ENCODE results near the gene ELF2. TPM values are rescaled to one million over a fixed set of nuclear protein-coding genes. Genes with fewer than 3 reads are reported as not detected.
A peak's percentile ranks its signal among the peaks of the same experiment; 100 is the strongest.

Gene ELF2
- total RNA-seq, 2 donors from 2014 or later, result 47.6 to 53.9 TPM

- H3K27ac Mint-ChIP-seq, result no peak overlapping the region
- no peak for TF ChIP-seq CTCF (conservative IDR thresholded peaks at IDR 0.05)
These were observed 149.2 kb downstream of the ELF2 start for GRCh38 chr4:139027776-139028175.

GRCh38 chr4:139025841-139026240 is 151.2 kb downstream of the ELF2 start:
- Histone ChIP-seq H3K9me3 (ENCODE audit: control insufficient read depth, low read length) (no peaks in the 10 kb centered on the region), H3K9ac (ENCODE audit: extremely low read depth, low read length, poor library complexity, severe bottlenecking) (no peak overlapping the region), H3K4me1 (ENCODE audit: control insufficient read depth, insufficient read depth, low read length) (peaks cover 4% of the 10 kb centered on the region), H3K36me3 (ENCODE audit: control insufficient read depth, insufficient read depth, low read length) (peaks cover 27% of the 10 kb centered on the region), H3K27ac (ENCODE audit: low read depth, low read length) (no peak overlapping the region), H3K4me3 (ENCODE audit: low read length) (no peak overlapping the region), H3K27me3 (ENCODE audit: control insufficient read depth, insufficient read depth, low read length, poor library complexity, severe bottlenecking) (no peaks in the 10 kb centered on the region)
- no peaks in the 10 kb centered on the region for H3K27me3 Mint-ChIP-seq (ENCODE audit: insufficient read depth)
- H3K27ac Mint-ChIP-seq, result no peak overlapping the region
- peaks cover 13% of the 10 kb centered on the region for H3K4me1 Mint-ChIP-seq
- TF ChIP-seq CTCF (conservative IDR thresholded peaks at IDR 0.05), result no peak
- no peaks in the 10 kb centered on the region for H3K9me3 Mint-ChIP-seq
- H3K36me3 Mint-ChIP-seq (ENCODE audit: low read depth), result peaks cover 21% of the 10 kb centered on the region
- DNase-seq, result no peak
- WGBS, 2 experiments (ENCODE audit: insufficient coverage in 1 of 2, insufficient read length in 1 of 2), result 80 to 94% methylated on average over 1 of the region's 1 CpG
- H3K4me3 Mint-ChIP-seq, result no peak overlapping the region

More at GRCh38 chr4:139027776-139028175, 149.2 kb downstream of the ELF2 start:
- H3K9ac ChIP-seq (ENCODE audit: extremely low read depth, low read length, poor library complexity, severe bottlenecking), result no peak overlapping the region
- no peaks in the 10 kb centered on the region for H3K9me3 Mint-ChIP-seq
- no peaks in the 10 kb centered on the region for H3K27me3 ChIP-seq (ENCODE audit: control insufficient read depth, insufficient read depth, low read length, poor library complexity, severe bottlenecking)
- H3K36me3 ChIP-seq (ENCODE audit: control insufficient read depth, insufficient read depth, low read length), result peaks cover 15% of the 10 kb centered on the region
- no peak overlapping the region for H3K4me3 ChIP-seq (ENCODE audit: low read length)
- no peak for DNase-seq
- H3K27me3 Mint-ChIP-seq (ENCODE audit: insufficient read depth), result no peaks in the 10 kb centered on the region
- H3K9me3 ChIP-seq (ENCODE audit: control insufficient read depth, low read length), result no peaks in the 10 kb centered on the region
- H3K4me1 ChIP-seq (ENCODE audit: control insufficient read depth, insufficient read depth, low read length), result peaks cover 4% of the 10 kb centered on the region
- peaks cover 11% of the 10 kb centered on the region for H3K4me1 Mint-ChIP-seq
- WGBS, 2 experiments (ENCODE audit: insufficient coverage in 1 of 2, insufficient read length in 1 of 2), result 92 to 100% methylated on average over 2 to 5 of the region's 5 CpGs
- no peak overlapping the region for H3K4me3 Mint-ChIP-seq
- peaks cover 20% of the 10 kb centered on the region for H3K36me3 Mint-ChIP-seq (ENCODE audit: low read depth)
- no peak overlapping the region for H3K27ac ChIP-seq (ENCODE audit: low read depth, low read length)

- H3K4me1 ChIP-seq (ENCODE audit: control insufficient read depth, insufficient read depth, low read length), result peaks cover 6% of the 10 kb centered on the region
- Mint-ChIP-seq H3K4me3 (no peak overlapping the region), H3K27me3 (ENCODE audit: insufficient read depth) (no peaks in the 10 kb centered on the region), H3K27ac (peak overlapping the region; percentile 26), H3K4me1 (peaks cover 17% of the 10 kb centered on the region), H3K9me3 (no peaks in the 10 kb centered on the region), H3K36me3 (ENCODE audit: low read depth) (peaks cover 21% of the 10 kb centered on the region)
- no peak overlapping the region for H3K9ac ChIP-seq (ENCODE audit: extremely low read depth, low read length, poor library complexity, severe bottlenecking)
- no peak for TF ChIP-seq CTCF (conservative IDR thresholded peaks at IDR 0.05)
- H3K36me3 ChIP-seq (ENCODE audit: control insufficient read depth, insufficient read depth, low read length), result peaks cover 27% of the 10 kb centered on the region
- no peaks in the 10 kb centered on the region for H3K27me3 ChIP-seq (ENCODE audit: control insufficient read depth, insufficient read depth, low read length, poor library complexity, severe bottlenecking)
- H3K27ac ChIP-seq (ENCODE audit: low read depth, low read length), result no peak overlapping the region
- H3K9me3 ChIP-seq (ENCODE audit: control insufficient read depth, low read length), result no peaks in the 10 kb centered on the region
- no peak overlapping the region for H3K4me3 ChIP-seq (ENCODE audit: low read length)
- DNase-seq, result peak; percentile 49
- 95 to 96% methylated on average over 3 to 9 of the region's 9 CpGs for WGBS, 2 experiments (ENCODE audit: insufficient coverage in 1 of 2, insufficient read length in 1 of 2)
These were observed 152.3 kb downstream of the ELF2 start for GRCh38 chr4:139024686-139025085.
